Erythroblast (primary cell): Measurements from ENCODE around the gene CHRM4.

Source experiments
- DNase-seq, 2 experiments: peaks; one replicate each; lab custom pipeline; 2025; lab: John Stamatoyannopoulos, UW
- GATA1 ChIP-seq: IDR thresholded peaks from 2 replicates; pipeline ENCODE4 v1.6.1; 2011; ENCODE audit warnings: low read depth, mild to moderate bottlenecking, control low read depth, low read length, moderate library complexity
- POLR2A ChIP-seq: IDR thresholded peaks from 2 replicates; pipeline ENCODE4 v1.6.1; 2011; ENCODE audit warnings: mild to moderate bottlenecking, low read length

CHRM4 gene

GRCh38 chr11:46347637-46348311 lies 43.8 kb downstream of the CHRM4 start:
- DNase-seq, result peak; percentile 35 to 58
- TF ChIP-seq POLR2A (no peak), GATA1 (no peak)

DNA sequence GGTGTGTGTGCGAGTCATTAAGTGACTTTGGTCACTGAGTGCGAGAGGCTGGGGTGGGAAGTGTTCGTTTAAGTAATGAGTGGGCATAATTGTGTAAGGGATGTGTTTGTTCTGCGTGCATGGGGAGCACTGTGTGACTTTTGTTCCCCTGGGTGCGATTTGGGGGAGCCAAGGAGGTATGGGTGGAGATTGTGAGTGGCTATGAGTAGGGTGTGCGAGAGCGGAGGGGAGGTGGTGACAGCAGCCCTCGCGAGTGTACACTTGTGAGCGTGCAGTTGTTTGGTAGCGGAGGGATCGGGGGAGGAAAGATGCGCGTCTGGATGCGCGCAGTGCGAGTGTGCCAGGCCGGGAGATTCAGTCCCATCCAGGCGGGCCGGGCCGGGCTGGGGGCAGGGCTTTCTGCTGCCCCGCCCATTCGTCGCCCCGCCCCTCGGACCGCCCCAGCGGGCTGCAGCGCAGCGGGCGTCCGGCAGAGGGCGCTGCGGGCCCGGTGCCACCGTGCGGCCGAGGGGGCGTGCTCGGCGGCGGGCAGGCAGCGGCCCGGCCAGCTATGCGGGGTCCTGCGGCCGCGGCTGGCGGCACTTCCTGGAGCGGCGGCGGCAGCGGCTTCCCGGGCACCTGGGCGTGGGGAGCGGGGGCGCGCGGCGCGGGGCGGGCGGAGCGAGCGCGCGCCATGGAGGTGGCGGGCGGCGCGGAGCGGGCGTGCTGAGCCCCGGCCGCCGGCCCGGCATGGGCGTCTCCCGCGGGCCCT lies 44.5 kb downstream of the CHRM4 start, which contains the start of gene DGKZ:
Gene DGKZ, plus strand, starts transcription at position 578 of the 751 bp plus-strand sequence. CDS start 197 bp downstream, outside the sequence.
- no peak for TF ChIP-seq POLR2A
- TF ChIP-seq GATA1, result no peak
- DNase-seq, result peak; percentile 92 to 97

GRCh38 chr11:46345881-46346484 lies 45.6 kb downstream of the CHRM4 start:
- TF ChIP-seq POLR2A (no peak), GATA1 (no peak)
- no peak for DNase-seq

DNA sequence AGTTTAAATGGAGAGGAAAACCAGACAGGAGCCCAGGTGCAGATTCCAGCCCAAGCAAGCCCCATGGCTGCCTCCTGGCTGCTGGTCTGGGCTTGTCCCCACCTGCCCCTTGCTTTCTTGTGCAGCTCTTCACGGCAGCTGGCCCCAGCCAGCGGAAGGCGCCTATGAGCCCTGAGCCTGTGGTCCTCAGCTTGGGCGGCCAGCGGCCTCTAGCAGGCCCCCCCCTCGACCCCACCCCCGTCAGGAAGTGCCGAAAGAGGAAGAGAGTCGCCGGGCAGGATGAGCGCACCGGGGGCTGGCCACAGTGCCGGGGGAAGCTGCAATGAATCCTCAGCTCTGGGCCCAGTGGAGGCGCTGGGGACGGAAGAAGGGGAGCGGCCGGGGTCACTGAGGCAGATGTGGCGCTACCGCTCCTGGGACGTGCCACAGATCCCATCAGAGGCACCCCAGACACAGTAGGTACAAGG lies 46.4 kb downstream of the CHRM4 start:
- no peak for DNase-seq

GRCh38 chr11:46343520-46343919 lies 48.1 kb downstream of the CHRM4 start:
- DNase-seq, result no peak
- TF ChIP-seq POLR2A (no peak), GATA1 (no peak)

More for the DNA sequence above, 46.4 kb downstream of the CHRM4 start:
- TF ChIP-seq GATA1 (no peak), POLR2A (no peak)

- TF ChIP-seq GATA1 (no peak), POLR2A (no peak)
- DNase-seq, result no peak
Observed at GRCh38 chr11:46342239-46342638, 49.3 kb downstream of the CHRM4 start.

DNA sequence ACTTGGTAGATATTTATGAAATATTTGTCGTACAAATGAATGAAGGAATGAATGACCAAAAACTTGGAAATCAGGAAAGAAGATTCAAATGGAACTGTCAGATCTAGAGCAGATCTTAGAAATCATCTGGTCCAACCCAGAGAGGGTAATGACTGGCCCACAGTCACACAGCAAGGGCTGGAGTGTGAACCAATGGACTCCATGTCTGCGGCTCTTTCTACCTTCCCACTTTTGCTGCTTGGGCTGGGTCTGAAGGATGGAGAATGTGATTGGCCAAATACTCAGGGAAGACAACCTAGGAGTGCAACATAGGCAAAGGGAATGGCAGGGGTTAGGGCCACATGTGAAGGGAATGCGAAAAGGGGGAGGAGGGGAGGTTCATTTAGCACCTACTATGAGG lies 50.1 kb downstream of the CHRM4 start:
- DNase-seq, result no peak
- TF ChIP-seq POLR2A (no peak), GATA1 (no peak)

DNA sequence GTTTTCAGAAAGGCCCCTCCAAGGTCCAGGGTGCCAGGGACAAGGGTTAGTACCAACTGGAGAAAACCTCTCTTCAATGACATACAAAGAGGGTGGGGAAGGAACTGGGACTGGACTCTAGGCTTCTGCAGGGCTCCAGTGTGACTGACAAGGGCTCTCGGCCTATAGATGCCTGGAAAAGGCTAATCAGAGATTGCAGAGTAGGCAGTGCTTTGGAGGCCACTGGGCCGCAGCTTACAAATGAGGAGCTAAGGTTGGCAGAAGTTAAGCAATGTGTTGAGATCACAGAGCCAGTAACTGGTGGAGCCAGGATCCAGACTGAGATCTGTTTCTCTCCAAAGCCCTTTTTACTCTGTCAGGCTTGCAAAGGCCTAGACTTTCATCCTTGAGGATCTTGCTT lies 51.8 kb downstream of the CHRM4 start:
- DNase-seq, result no peak
- TF ChIP-seq POLR2A (no peak), GATA1 (no peak)

DNA sequence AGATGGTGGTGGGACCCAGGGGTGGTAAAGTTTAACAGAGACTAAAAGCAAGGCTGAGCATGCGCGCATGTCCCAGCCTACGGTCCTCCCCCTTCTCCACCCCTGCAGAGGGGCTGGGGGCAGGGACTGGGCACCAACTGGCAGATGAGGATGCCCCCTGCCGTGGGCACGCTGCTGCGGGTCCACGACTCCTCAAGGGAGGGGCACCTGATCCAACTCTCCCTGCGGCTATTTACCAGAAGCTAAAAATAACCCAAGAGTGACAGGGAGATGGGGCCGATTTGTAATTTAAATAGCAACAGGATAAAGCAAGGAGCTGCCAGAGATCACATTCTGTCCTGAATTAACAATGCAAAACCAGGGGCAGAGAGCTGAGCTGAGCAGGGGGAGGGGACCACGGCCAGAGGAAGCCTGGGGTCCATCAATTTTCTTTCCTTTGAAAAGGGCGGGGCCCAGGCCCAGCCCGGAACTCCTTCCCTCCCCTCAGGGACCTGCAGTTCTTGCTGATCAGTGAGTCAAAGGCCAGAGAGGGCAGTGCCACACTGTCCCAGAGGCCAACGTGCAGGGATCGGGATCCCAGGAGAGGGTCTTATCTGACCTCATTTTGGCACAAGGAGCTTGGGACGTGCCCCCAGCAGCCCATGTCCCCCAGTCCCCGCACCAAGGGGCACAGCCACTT lies 52.4 kb downstream of the CHRM4 start:
- no peak for DNase-seq
- TF ChIP-seq GATA1 (no peak), POLR2A (no peak)

- DNase-seq, result no peak
- no peak for TF ChIP-seq GATA1
- TF ChIP-seq POLR2A, result no peak
Observed at GRCh38 chr11:46338636-46338987, 53.0 kb downstream of the CHRM4 start.

DNA sequence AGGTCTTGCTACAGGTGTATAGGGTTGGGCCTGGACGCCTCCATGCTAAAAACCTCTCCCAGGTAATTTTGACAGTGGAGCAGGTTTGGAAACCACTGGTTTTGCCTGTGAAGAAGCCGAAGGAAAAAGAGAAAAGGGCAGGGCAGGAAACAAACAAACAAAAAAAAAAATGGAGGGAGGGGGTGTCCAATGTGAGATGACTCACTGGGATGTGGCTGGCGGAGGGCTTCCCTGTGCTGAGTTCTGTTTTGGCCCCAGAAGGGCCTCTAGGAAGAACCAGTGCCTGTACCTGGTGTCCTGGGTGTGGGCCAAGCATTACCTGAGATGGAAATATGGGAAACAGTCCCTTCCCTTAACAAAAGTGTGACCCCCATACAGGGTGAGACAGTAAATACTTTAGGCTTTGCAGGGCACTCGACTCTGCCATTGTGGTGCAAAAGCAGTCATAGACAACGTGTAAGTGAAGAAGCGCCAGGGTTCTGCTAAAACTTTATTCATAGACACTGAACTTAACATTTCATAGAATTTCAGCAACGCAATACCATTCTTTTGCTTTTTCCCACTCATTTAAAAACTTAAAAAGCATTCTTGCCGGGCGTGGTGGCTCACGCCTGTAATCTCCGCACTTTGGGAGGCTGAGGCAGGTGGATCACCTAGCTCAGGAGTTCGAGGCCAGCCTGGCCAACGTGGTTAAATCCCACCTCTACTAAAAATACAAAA lies 53.8 kb downstream of the CHRM4 start:
- no peak for TF ChIP-seq POLR2A

GRCh38 chr11:46336563-46337180 lies 54.9 kb downstream of the CHRM4 start:
- TF ChIP-seq POLR2A, result no peak
- no peak for TF ChIP-seq GATA1
- no peak for DNase-seq

More for the DNA sequence above, 53.8 kb downstream of the CHRM4 start:
- no peak for DNase-seq

GRCh38 chr11:46335890-46336562 lies 55.5 kb downstream of the CHRM4 start:
- TF ChIP-seq POLR2A (no peak), GATA1 (no peak)

More at GRCh38 chr11:46335890-46336562, 55.5 kb downstream of the CHRM4 start:
- no peak for DNase-seq
